IMR-90 (cell line): ENCODE results near the gene KRT34. TPM values are rescaled to one million over a fixed set of nuclear protein-coding genes. Genes with fewer than 3 reads are reported as not detected.
A peak's percentile ranks its signal among the peaks of the same experiment; 100 is the strongest.

Experiments used
- ATAC-seq: fragments of 200-7000 bp; cut with Tn5 transposase; 2 replicates; pipeline ENCODE4 v1.9.1; 2020; ENCODE audit warnings: low read depth, mild to moderate bottlenecking, moderate library complexity
- BruUV-seq: library from RNA; stranded (reverse); fragments of 400-500 nt; replicated peaks from 2 replicates; lab custom pipeline; 2021; lab: Mats Ljungman, UMichigan
- CTCF ChIA-PET: fragments of 300-600 bp; formaldehyde crosslinking; extraction: SDS; loops from one replicate; lab custom pipeline; 2021; ENCODE audit warnings: antibody characterized with exemption; lab: Yijun Ruan, JAX
- POLR2A ChIA-PET: fragments of 300-600 bp; sonication (Branson Sonifier 250); formaldehyde crosslinking; loops from one replicate; lab custom pipeline; 2022; ENCODE audit warnings: antibody characterized with exemption; ENCODE audit not compliant: unreplicated experiment; lab: Charles Lee
- DNase-seq: peaks from one replicate; pipeline ENCODE4 v3.0.0; 2013
- H2AFZ ChIP-seq: replicated peaks from 2 replicates; pipeline ENCODE3; 2013; ENCODE audit warnings: low read length, mild to moderate bottlenecking; ENCODE audit not compliant: poor library complexity
- H2AK5ac ChIP-seq: 2 replicates; pipeline ENCODE4 v1.6.1; 2013; ENCODE audit warnings: low read depth, low read length, inconsistent platforms
- H2AK9ac ChIP-seq: replicated peaks from 2 replicates; pipeline ENCODE3; 2013; ENCODE audit warnings: mild to moderate bottlenecking, low read depth, low read length, moderate library complexity; ENCODE audit not compliant: poor library complexity
- H2BK120ac ChIP-seq: 2 replicates; pipeline ENCODE4 v1.6.1; 2013; ENCODE audit warnings: low read depth, low read length, inconsistent platforms
- H2BK15ac ChIP-seq: 3 replicates; pipeline ENCODE4 v1.6.1; 2013; ENCODE audit warnings: low read depth, low read length, inconsistent platforms
- H2BK20ac ChIP-seq: 2 replicates; pipeline ENCODE4 v1.6.1; 2013; ENCODE audit warnings: low read depth, mild to moderate bottlenecking, inconsistent platforms, low read length, moderate library complexity
- H2BK5ac ChIP-seq: 2 replicates; pipeline ENCODE4 v1.6.1; 2013; ENCODE audit warnings: mild to moderate bottlenecking, low read depth, low read length, inconsistent platforms; ENCODE audit not compliant: poor library complexity, severe bottlenecking
- H3K14ac ChIP-seq: replicated peaks from 2 replicates; pipeline ENCODE4 v1.6.1; 2013; ENCODE audit warnings: low read depth, low read length, inconsistent platforms
- H3K18ac ChIP-seq: 2 replicates; pipeline ENCODE4 v1.6.1; 2013; ENCODE audit warnings: low read depth, low read length, control low read depth
- H3K23ac ChIP-seq: 2 replicates; pipeline ENCODE4 v1.6.1; 2013; ENCODE audit warnings: low read depth, low read length, inconsistent platforms
- H3K27ac ChIP-seq: 2 replicates; pipeline ENCODE4 v1.5.1; 2013; ENCODE audit warnings: mild to moderate bottlenecking, control low read depth, low read length; ENCODE audit not compliant: insufficient read depth
- H3K27me3 ChIP-seq: 2 replicates; pipeline ENCODE4 v1.6.1; 2013; ENCODE audit warnings: low read length; ENCODE audit not compliant: control insufficient read depth, insufficient read depth
- H3K36me3 ChIP-seq: 2 replicates; pipeline ENCODE4 v1.6.1; 2013; ENCODE audit warnings: low read length, mixed read lengths; ENCODE audit not compliant: control insufficient read depth, insufficient read depth
- H3K4ac ChIP-seq: 2 replicates; pipeline ENCODE4 v1.6.1; 2013; ENCODE audit warnings: low read depth, low read length, inconsistent platforms
- H3K4me1 ChIP-seq: 2 replicates; pipeline ENCODE4 v1.6.1; 2013; ENCODE audit warnings: low read length, mixed read lengths; ENCODE audit not compliant: control insufficient read depth, insufficient read depth
- H3K4me2 ChIP-seq: 2 replicates; pipeline ENCODE4 v1.6.1; 2013; ENCODE audit warnings: low read depth, mild to moderate bottlenecking, control low read depth, low read length, moderate library complexity
- H3K4me3 ChIP-seq: 2 replicates; pipeline ENCODE4 v1.5.1; 2013; ENCODE audit warnings: low read depth, mild to moderate bottlenecking, control low read depth, low read length, moderate library complexity; ENCODE audit not compliant: insufficient read depth
- H3K56ac ChIP-seq: 2 replicates; pipeline ENCODE4 v1.6.1; 2013; ENCODE audit warnings: low read length, inconsistent platforms; ENCODE audit not compliant: insufficient read depth; ENCODE audit errors: extremely low read depth
- H3K79me1 ChIP-seq, 2 experiments: 2 replicates each; pipeline ENCODE4 v1.6.1; 2013; ENCODE audit warnings: low read length in 2 of 2, inconsistent platforms in 1 of 2, low read depth in 1 of 2
- H3K9ac ChIP-seq: 2 replicates; pipeline ENCODE4 v1.6.1; 2013; ENCODE audit warnings: low read depth, low read length, control low read depth
- H3K9me1 ChIP-seq: 2 replicates; pipeline ENCODE4 v1.6.1; 2013; ENCODE audit warnings: low read length, inconsistent platforms; ENCODE audit not compliant: insufficient read depth
- H3K9me3 ChIP-seq: 2 replicates; pipeline ENCODE4 v1.6.1; 2013; ENCODE audit warnings: low read length; ENCODE audit not compliant: control insufficient read depth, insufficient read depth
- H4K20me1 ChIP-seq: 2 replicates; pipeline ENCODE4 v1.6.1; 2013; ENCODE audit warnings: low read length, inconsistent platforms; ENCODE audit not compliant: insufficient read depth
- H4K5ac ChIP-seq: 2 replicates; pipeline ENCODE4 v1.6.1; 2013; ENCODE audit warnings: mild to moderate bottlenecking, low read depth, low read length, control low read depth
- H4K8ac ChIP-seq, 2 experiments: 2 replicates each; pipeline ENCODE4 v1.6.1; 2013; ENCODE audit warnings: low read depth in 2 of 2, low read length in 2 of 2, control low read depth in 1 of 2, inconsistent platforms in 1 of 2
- H4K91ac ChIP-seq: 2 replicates; pipeline ENCODE4 v1.6.1; 2013; ENCODE audit warnings: low read depth, low read length, inconsistent platforms; ENCODE audit not compliant: insufficient read depth
- BHLHE40 ChIP-seq: fragments of 150-350 bp; IDR thresholded peaks from 2 replicates; pipeline ENCODE4 v1.6.1; 2016; ENCODE audit warnings: mild to moderate bottlenecking, low read depth, low read length
- CEBPB ChIP-seq: IDR thresholded peaks from 2 replicates; pipeline ENCODE4 v1.6.1; 2012; ENCODE audit warnings: low read depth, low read length, improper control_type of control experiment
- CHD1 ChIP-seq: IDR thresholded peaks from 2 replicates; pipeline ENCODE4 v1.6.1; 2012; ENCODE audit warnings: low read depth, low read length, improper control_type of control experiment
- FOS ChIP-seq: fragments of 150-350 bp; IDR thresholded peaks from 2 replicates; pipeline ENCODE4 v1.6.1; 2016; ENCODE audit warnings: low read depth, low read length
- MAFK ChIP-seq: IDR thresholded peaks from 2 replicates; pipeline ENCODE4 v1.6.1; 2012; ENCODE audit warnings: low read depth, low read length, improper control_type of control experiment
- NFE2L2 ChIP-seq: fragments of 150-350 bp; IDR thresholded peaks from 2 replicates; pipeline ENCODE4 v1.6.1; 2016; ENCODE audit warnings: low read depth, mild to moderate bottlenecking, low read length
- POLR2A ChIP-seq: IDR thresholded peaks from 2 replicates; pipeline ENCODE4 v1.6.1; 2012; ENCODE audit warnings: mild to moderate bottlenecking, low read depth, low read length
- RAD21 ChIP-seq: IDR thresholded peaks from 2 replicates; pipeline ENCODE4 v1.6.1; 2012; ENCODE audit warnings: low read length, improper control_type of control experiment
- RCOR1 ChIP-seq: IDR thresholded peaks from 2 replicates; pipeline ENCODE4 v1.6.1; 2012; ENCODE audit warnings: mild to moderate bottlenecking, low read length, improper control_type of control experiment; ENCODE audit not compliant: insufficient replicate concordance
- RFX5 ChIP-seq: IDR thresholded peaks from 2 replicates; pipeline ENCODE4 v1.8.0; 2012; ENCODE audit warnings: low read depth, mild to moderate bottlenecking, low read length, moderate library complexity
- SMC3 ChIP-seq: fragments of 150-350 bp; IDR thresholded peaks from 2 replicates; pipeline ENCODE4 v1.6.1; 2016; ENCODE audit warnings: low read depth, mild to moderate bottlenecking, antibody characterized with exemption, low read length, moderate library complexity
- USF2 ChIP-seq: fragments of 150-350 bp; IDR thresholded peaks from 2 replicates; pipeline ENCODE4 v1.6.1; 2017; ENCODE audit warnings: mild to moderate bottlenecking, antibody characterized with exemption, low read length, low read depth
- WGBS, 2 experiments: methylation state at CpG; one replicate each; pipeline versions ENCODE4 v1.1.5 to v1.1.7; 2013; ENCODE audit warnings: missing lambda C conversion rate in 2 of 2; ENCODE audit not compliant: insufficient read length in 1 of 2; ENCODE audit errors: extremely low coverage in 2 of 2; 5-methylcytosine and 5-hydroxymethylcytosine counted together
- dilution Hi-C: fragments of 300-500 bp; cut with HindIII; formaldehyde crosslinking; loops from one replicate; pipeline ENCODE4 v1.14.3; 2018; ENCODE audit warnings: low sequenced_read_pairs; ENCODE audit not compliant: unreplicated experiment
- in situ Hi-C: fragments of 300-500 bp; cut with MboI; formaldehyde crosslinking; loops from 3 replicates; pipeline ENCODE4 v1.14.3; 2019; ENCODE audit warnings: low sequenced_read_pairs, inconsistent platforms, mixed read lengths
- intact Hi-C: fragments of 100-400 bp; cut with micrococcal nuclease; formaldehyde crosslinking; loops from 2 replicates; pipeline ENCODE4 v1.10.0; 2022
- polyA plus RNA-seq, 3 experiments: library from polyadenylated mRNA; depleted of rRNA; stranded (reverse); fragments of >200 nt; gene quantifications; 2 replicates each; pipeline ENCODE4 v1.2.3, GENCODE V29; 2012; ENCODE audit warnings: low replicate concordance in 1 of 3
- total RNA-seq: library from RNA; depleted of rRNA; stranded (reverse); fragments of >200 nt; gene quantifications from 2 replicates; pipeline ENCODE4 v1.2.3, GENCODE V29; 2012
- TF ChIP-seq, protein P1 (sequence below): fragments of 150-350 bp; IDR thresholded peaks from 2 replicates; pipeline ENCODE4 v1.6.1; 2016; ENCODE audit warnings: low read depth, mild to moderate bottlenecking, low read length, moderate library complexity, borderline replicate concordance

Gene KRT34
- total and polyA plus RNA-seq, 2 of the 4 experiments (the other 2 are of a cell fraction), result 3.4 to 3.6 TPM

GRCh38 chr17:41331606-41332005 lies 50.5 kb downstream of the KRT34 start:
- Histone ChIP-seq H3K18ac (no peak overlapping the region), H2AK9ac (no peak overlapping the region), H4K20me1 (no peaks in the 10 kb centered on the region), H3K4ac (no peak overlapping the region), H4K8ac (no peak overlapping the region), H3K27me3 (peaks cover 3% of the 10 kb centered on the region), H3K9me1 (peaks cover 3% of the 10 kb centered on the region; the same call in 1 of the 2 replicates), H3K14ac (no peak overlapping the region), H3K4me3 (no peak overlapping the region), H2BK120ac (peak overlapping the region; percentile 54; the same call in 1 of the 2 replicates), H2AFZ (no peak overlapping the region), H3K23ac (no peak overlapping the region), H3K27ac (no peak overlapping the region), H3K79me1 (no peaks in the 10 kb centered on the region), H2BK15ac (no peak overlapping the region), H3K36me3 (no peaks in the 10 kb centered on the region), H4K91ac (no peak overlapping the region), H3K9ac (no peak overlapping the region), H3K4me2 (no peak overlapping the region), H2BK5ac (no peak overlapping the region), H3K56ac (no peak overlapping the region), H3K9me3 (no peaks in the 10 kb centered on the region), H4K5ac (no peak overlapping the region), H2AK5ac (peak overlapping the region; percentile 72; the same call in 1 of the 2 replicates), H3K4me1 (no peaks in the 10 kb centered on the region), H2BK20ac (no peak overlapping the region; the same call in 1 of the 2 replicates)
- in situ Hi-C loops (loop anchor here (5.0 kb wide), 1 partner anchor 331 kb away; no protein-coding TSS in a partner anchor), dilution Hi-C loops (no loop called here), intact Hi-C loops (no loop called here)
- TF ChIP-seq USF2 (no peak), CHD1 (no peak), RFX5 (no peak), BHLHE40 (no peak), POLR2A (no peak), RAD21 (no peak), NFE2L2 (no peak), CEBPB (no peak), RCOR1 (no peak), FOS (no peak), MAFK (no peak), SMC3 (no peak)
- TF ChIP-seq, protein P1, sequence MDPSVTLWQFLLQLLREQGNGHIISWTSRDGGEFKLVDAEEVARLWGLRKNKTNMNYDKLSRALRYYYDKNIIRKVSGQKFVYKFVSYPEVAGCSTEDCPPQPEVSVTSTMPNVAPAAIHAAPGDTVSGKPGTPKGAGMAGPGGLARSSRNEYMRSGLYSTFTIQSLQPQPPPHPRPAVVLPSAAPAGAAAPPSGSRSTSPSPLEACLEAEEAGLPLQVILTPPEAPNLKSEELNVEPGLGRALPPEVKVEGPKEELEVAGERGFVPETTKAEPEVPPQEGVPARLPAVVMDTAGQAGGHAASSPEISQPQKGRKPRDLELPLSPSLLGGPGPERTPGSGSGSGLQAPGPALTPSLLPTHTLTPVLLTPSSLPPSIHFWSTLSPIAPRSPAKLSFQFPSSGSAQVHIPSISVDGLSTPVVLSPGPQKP, result no peak
- ChIA-PET CTCF (no interaction called here), POLR2A (interaction anchor here (0.6 kb wide), 1 partner anchor 153 kb away, joined by 3 read pairs; no protein-coding TSS in a partner anchor)
- no peak for DNase-seq
- WGBS, 2 experiments, result 53% methylated on average over 3 of the region's 7 CpGs; no CpG with 5 or more reads in 1 of the 2 experiments
- no TSS peak for BruUV-seq
- ATAC-seq, result no peak
